ENCODE data around the gene PTGES.

GRCh38 chr9:129781981-129782380, 29.1 kb upstream of the PTGES start:
- TF ChIP-seq EP300 (IDR thresholded peaks at IDR 0.05; ENCODE audit: borderline replicate concordance in 1 of 2, low read depth in 1 of 2, low read length in 1 of 2): no peak
- TF ChIP-seq GABPA (IDR thresholded peaks at IDR 0.05; ENCODE audit: low read depth): no peak
- TF ChIP-seq YY1 (IDR thresholded peaks at IDR 0.05; ENCODE audit: low read depth): no peak
- no peak for TF ChIP-seq POLR2AphosphoS5 (IDR thresholded peaks at IDR 0.05; ENCODE audit: low read depth, low read length)
- no peak for TF ChIP-seq CTCF (IDR thresholded peaks at IDR 0.05)

Data from SK-N-SH (cell line).